ENCODE results near the gene HCFC1R1.

GRCh38 chr16:3012246-3012645, 11.5 kb downstream of the HCFC1R1 start:
- TF ChIP-seq CTCF (IDR thresholded peaks at IDR 0.05; ENCODE audit: borderline replicate concordance, extremely low read depth, low read length, poor library complexity, severe bottlenecking) (no peak), EZH2 (IDR thresholded peaks at IDR 0.05; ENCODE audit: borderline replicate concordance, low read depth, low read length, severe bottlenecking) (no peak)
